ENCODE results near the gene OR2F2. TPM values are rescaled to one million over a fixed set of nuclear protein-coding genes. Genes with fewer than 3 reads are reported as not detected.

Gene OR2F2
- total RNA-seq, 4 donors from 2014 or later = not detected

DNA sequence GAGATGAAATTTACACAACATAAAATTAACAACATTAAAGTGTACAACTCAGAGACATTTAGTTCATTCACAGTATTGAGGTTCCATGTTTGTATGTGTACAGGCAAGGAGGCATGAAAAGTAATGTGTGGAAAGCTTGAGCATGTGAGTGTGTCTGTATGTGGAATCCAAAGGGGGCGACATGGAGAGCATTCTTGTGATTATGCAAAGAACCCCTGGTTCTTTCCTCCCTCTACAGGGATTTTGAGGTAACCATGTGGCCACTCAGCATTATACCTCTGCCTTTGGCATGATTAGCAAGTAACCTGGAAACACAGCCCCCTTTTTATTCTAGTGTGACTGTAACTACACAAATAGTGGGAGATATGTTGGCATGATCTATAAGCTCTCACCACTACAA lies 40.6 kb downstream of the OR2F2 start:
- Histone ChIP-seq H3K9me3 (peaks cover 0 to 4% (median 0%) of the 10 kb centered on the region in 4 donors), H3K4me3 (no peak overlapping the region), H3K4me1 (no peaks in the 10 kb centered on the region), H3K27ac (replicated peaks in 1 of 4) (no peak overlapping the region), H3K27me3 (no peaks in the 10 kb centered on the region), H3K36me3 (no peaks in the 10 kb centered on the region)
- WGBS = 70% methylated on average over 1 of the region's 1 CpG
- no peak for TF ChIP-seq EP300 (IDR thresholded peaks at IDR 0.05)
- TF ChIP-seq, protein P1, sequence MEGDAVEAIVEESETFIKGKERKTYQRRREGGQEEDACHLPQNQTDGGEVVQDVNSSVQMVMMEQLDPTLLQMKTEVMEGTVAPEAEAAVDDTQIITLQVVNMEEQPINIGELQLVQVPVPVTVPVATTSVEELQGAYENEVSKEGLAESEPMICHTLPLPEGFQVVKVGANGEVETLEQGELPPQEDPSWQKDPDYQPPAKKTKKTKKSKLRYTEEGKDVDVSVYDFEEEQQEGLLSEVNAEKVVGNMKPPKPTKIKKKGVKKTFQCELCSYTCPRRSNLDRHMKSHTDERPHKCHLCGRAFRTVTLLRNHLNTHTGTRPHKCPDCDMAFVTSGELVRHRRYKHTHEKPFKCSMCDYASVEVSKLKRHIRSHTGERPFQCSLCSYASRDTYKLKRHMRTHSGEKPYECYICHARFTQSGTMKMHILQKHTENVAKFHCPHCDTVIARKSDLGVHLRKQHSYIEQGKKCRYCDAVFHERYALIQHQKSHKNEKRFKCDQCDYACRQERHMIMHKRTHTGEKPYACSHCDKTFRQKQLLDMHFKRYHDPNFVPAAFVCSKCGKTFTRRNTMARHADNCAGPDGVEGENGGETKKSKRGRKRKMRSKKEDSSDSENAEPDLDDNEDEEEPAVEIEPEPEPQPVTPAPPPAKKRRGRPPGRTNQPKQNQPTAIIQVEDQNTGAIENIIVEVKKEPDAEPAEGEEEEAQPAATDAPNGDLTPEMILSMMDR (IDR thresholded peaks at IDR 0.05) = no peak
- TF ChIP-seq POLR2A (IDR thresholded peaks at IDR 0.05; ENCODE audit: low read depth) = no peak
- no peak for TF ChIP-seq POLR2AphosphoS5 (IDR thresholded peaks at IDR 0.05)
- intact Hi-C loops (cut with DNase I) = no loop called here
- DNase-seq (ENCODE audit: extremely low spot score) = no peak

- Histone ChIP-seq H3K27me3 (no peaks in the 10 kb centered on the region), H3K9me3 (no peaks in the 10 kb centered on the region), H3K36me3 (no peaks in the 10 kb centered on the region), H3K27ac (replicated peaks in 1 of 4) (no peak overlapping the region), H3K4me1 (no peaks in the 10 kb centered on the region), H3K4me3 (no peak overlapping the region)
- TF ChIP-seq POLR2A (IDR thresholded peaks at IDR 0.05; ENCODE audit: low read depth) (no peak), POLR2AphosphoS5 (IDR thresholded peaks at IDR 0.05) (no peak), EP300 (IDR thresholded peaks at IDR 0.05) (no peak)
- TF ChIP-seq, protein P1 (IDR thresholded peaks at IDR 0.05) = no peak
- no peak for DNase-seq (ENCODE audit: extremely low spot score)
- WGBS = 84% methylated on average over 2 of the region's 2 CpGs
- intact Hi-C loops (cut with DNase I) = no loop called here
These were observed 43.6 kb downstream of the OR2F2 start for GRCh38 chr7:143978585-143978984.

- TF ChIP-seq, protein P1 (IDR thresholded peaks at IDR 0.05) = no peak
- TF ChIP-seq POLR2A (IDR thresholded peaks at IDR 0.05; ENCODE audit: low read depth) (no peak), EP300 (IDR thresholded peaks at IDR 0.05) (no peak)
- Histone ChIP-seq H3K36me3 (no peaks in the 10 kb centered on the region), H3K27me3 (no peaks in the 10 kb centered on the region), H3K4me3 (no peak overlapping the region), H3K27ac (replicated peaks in 1 of 4) (no peak overlapping the region), H3K9me3 (no peaks in the 10 kb centered on the region), H3K4me1 (no peaks in the 10 kb centered on the region)
- DNase-seq (ENCODE audit: extremely low spot score) = no peak
- 85% methylated on average over 1 of the region's 1 CpG for WGBS
- intact Hi-C loops (cut with DNase I) = no loop called here
These were observed 44.3 kb downstream of the OR2F2 start for GRCh38 chr7:143979359-143979758.

DNA sequence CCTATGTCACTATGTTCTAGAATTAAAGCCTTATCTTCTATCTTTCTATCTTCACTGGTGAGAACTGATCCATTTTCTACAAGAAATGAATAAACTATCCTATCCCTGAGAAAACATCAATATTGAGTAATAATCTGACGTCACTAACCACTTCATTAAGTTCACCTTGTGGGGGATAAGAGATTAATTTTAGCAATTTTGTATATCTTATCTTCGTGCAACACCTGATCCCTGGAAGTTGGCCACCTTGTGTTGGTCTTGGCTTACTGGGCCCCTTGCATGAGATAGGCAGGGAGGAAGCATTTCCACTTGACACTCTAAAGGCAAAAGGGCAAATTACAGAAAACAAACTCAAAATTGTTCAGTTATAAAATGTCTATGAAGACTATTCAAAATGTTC lies 45.0 kb downstream of the OR2F2 start:
- WGBS = 73% methylated on average over 2 of the region's 2 CpGs
- H3K27ac ChIP-seq (replicated peaks in 1 of 4) = no peak overlapping the region
- no peak overlapping the region for H3K4me3 ChIP-seq
- intact Hi-C loops (cut with DNase I) = no loop called here
- no peaks in the 10 kb centered on the region for H3K9me3 ChIP-seq
- H3K27me3 ChIP-seq = no peaks in the 10 kb centered on the region
- no peak for TF ChIP-seq POLR2AphosphoS5 (IDR thresholded peaks at IDR 0.05)
- TF ChIP-seq EP300 (IDR thresholded peaks at IDR 0.05) = no peak
- no peak for TF ChIP-seq POLR2A (IDR thresholded peaks at IDR 0.05; ENCODE audit: low read depth)
- TF ChIP-seq, protein P1 (IDR thresholded peaks at IDR 0.05) = no peak
- H3K36me3 ChIP-seq = no peaks in the 10 kb centered on the region
- no peak for DNase-seq (ENCODE audit: extremely low spot score)
- no peaks in the 10 kb centered on the region for H3K4me1 ChIP-seq

DNA sequence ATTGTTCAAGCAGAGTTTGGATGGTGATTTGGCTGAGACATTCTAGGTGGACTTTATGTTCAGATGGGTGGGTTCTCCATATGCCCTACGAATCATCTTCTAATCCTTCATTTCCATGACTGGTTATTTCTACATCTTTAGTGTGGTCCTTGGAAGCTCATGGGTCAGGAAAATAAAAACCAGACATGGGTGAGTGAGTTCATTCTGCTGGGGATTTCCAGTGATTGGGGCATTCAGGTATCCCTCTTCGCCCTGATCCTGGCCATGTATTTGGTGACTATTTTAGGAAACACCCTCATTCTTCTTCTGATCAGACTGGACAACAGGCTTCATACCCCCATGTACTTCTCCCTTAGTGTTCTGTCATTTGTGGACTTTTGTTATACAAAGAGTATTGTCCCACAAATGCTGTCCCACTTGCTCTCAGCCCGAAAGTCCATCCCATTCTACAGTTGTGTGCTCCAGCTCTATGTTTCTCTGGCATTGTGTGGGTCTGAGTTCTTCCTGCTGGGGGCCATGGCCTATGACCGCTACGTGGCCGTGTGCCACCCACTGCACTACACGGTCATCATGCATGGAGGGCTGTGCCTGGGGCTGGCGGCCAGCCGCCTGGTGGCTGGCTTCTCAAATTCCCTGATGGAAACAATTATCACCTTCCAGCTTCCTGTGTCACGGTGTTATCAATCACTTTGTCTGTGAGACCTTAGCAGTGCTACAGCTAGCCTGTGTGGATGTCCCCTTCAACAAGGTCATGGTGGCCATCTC lies 45.9 kb downstream of the OR2F2 start:
- WGBS = 78% methylated on average over 10 of the region's 10 CpGs
- Histone ChIP-seq H3K27me3 (no peaks in the 10 kb centered on the region), H3K36me3 (no peaks in the 10 kb centered on the region), H3K4me3 (no peak overlapping the region), H3K4me1 (no peaks in the 10 kb centered on the region), H3K27ac (replicated peaks in 1 of 4) (no peak overlapping the region), H3K9me3 (no peaks in the 10 kb centered on the region)
- intact Hi-C loops (cut with DNase I) = no loop called here
- DNase-seq (ENCODE audit: extremely low spot score) = no peak
- TF ChIP-seq, protein P1 (IDR thresholded peaks at IDR 0.05) = no peak
- TF ChIP-seq POLR2A (IDR thresholded peaks at IDR 0.05; ENCODE audit: low read depth) = no peak
- no peak for TF ChIP-seq POLR2AphosphoS5 (IDR thresholded peaks at IDR 0.05)
- no peak for TF ChIP-seq EP300 (IDR thresholded peaks at IDR 0.05)

All from esophagus muscularis mucosa (tissue), 4 donors.